Esophagus squamous epithelium (tissue), 4 donors: Measurements from ENCODE around the gene CD8A.

Source experiments
- POLR2A ChIP-seq, 4 donors: fragments of 450-650 bp; IDR thresholded peaks; one replicate each; pipeline ENCODE4 v1.6.1; 2017; ENCODE audit warnings: antibody characterized with exemption in 4 of 4, mild to moderate bottlenecking in 4 of 4, moderate library complexity in 3 of 4
- TF ChIP-seq, protein P1 (sequence below), 6 experiments: fragments of 450-650 bp in 4 of 6; fragments of 200-600 bp in 2 of 6; sonication (generic) in 2 of 6; IDR thresholded peaks; one replicate each; pipeline ENCODE4 v1.5.1; 2016 to 2019; ENCODE audit warnings: antibody characterized with exemption in 6 of 6, mild to moderate bottlenecking in 4 of 6, moderate library complexity in 4 of 6

DNA sequence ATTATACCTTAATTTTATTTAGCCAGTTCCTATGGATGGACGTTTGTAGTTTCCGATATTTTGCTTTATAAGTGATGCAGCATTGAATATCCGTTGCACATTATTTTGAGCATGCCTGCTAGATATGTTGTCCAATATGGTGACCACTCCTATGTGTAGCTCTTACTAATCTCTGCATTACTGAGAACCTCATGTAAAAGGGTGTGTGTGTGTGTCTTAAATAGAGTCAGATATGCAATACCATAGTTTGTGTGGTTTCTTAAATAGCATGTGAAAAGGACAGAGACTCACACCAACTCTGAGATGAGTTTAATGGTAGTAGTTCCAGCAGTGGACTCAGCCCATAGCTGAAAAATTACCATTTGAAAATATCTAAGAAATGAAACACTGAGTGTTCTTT lies 32.3 kb downstream of the CD8A start:
- TF ChIP-seq, protein P1, sequence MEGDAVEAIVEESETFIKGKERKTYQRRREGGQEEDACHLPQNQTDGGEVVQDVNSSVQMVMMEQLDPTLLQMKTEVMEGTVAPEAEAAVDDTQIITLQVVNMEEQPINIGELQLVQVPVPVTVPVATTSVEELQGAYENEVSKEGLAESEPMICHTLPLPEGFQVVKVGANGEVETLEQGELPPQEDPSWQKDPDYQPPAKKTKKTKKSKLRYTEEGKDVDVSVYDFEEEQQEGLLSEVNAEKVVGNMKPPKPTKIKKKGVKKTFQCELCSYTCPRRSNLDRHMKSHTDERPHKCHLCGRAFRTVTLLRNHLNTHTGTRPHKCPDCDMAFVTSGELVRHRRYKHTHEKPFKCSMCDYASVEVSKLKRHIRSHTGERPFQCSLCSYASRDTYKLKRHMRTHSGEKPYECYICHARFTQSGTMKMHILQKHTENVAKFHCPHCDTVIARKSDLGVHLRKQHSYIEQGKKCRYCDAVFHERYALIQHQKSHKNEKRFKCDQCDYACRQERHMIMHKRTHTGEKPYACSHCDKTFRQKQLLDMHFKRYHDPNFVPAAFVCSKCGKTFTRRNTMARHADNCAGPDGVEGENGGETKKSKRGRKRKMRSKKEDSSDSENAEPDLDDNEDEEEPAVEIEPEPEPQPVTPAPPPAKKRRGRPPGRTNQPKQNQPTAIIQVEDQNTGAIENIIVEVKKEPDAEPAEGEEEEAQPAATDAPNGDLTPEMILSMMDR (IDR thresholded peaks at IDR 0.05): no peak
- no peak for TF ChIP-seq POLR2A (IDR thresholded peaks at IDR 0.05)
